ENCODE measurements around the gene PRM1. TPM values are rescaled to one million over a fixed set of nuclear protein-coding genes. Genes with fewer than 3 reads are reported as not detected.

Gene PRM1
- total and polyA plus RNA-seq, 2 of the 13 experiments (the other 11 are each of a cell fraction or from before 2014, with no cell fraction given) = not detected

- peak; percentile 67 for TF ChIP-seq FOXP4 (CRISPR knock-in tag; IDR thresholded peaks at IDR 0.05)
- peak; percentile 71 for TF ChIP-seq SRY (CRISPR knock-in tag; IDR thresholded peaks at IDR 0.05)
Measured at GRCh38 chr16:11257131-11257938, 23.8 kb downstream of the PRM1 start (continued).

- H3K4me2 ChIP-seq (ENCODE audit: low read depth, low read length) = peak overlapping the region; percentile 99
- BruUV-seq (replicated peaks) = no TSS peak
- intact Hi-C loops (cut with micrococcal nuclease; ENCODE audit: unreplicated experiment) (loop anchor here (1.0 to 5.0 kb wide), 5 partner anchors 22 to 116 kb away; no protein-coding TSS in a partner anchor), in situ Hi-C loops (cut with HindIII; ENCODE audit: extremely low pct_ligation_motif_present, low pct_unique_long_range_greater_than_20kb) (loop anchor here (5.0 kb wide), 2 partner anchors 91 to 289 kb away; partner anchors contain the start of gene RMI2)
- DNase-seq (ENCODE audit: low spot score) = no peak
- H3K9me3 ChIP-seq (ENCODE audit: low read length) = no peaks in the 10 kb centered on the region
- H3K36me3 ChIP-seq (replicated peaks in 1 of 2; ENCODE audit: control insufficient read depth in 1 of 2, insufficient read depth in 2 of 2, low read length in 2 of 2) = peaks cover 2 to 8% of the 10 kb centered on the region in 2 experiments; a peak in 4 of 5 replicates
- ATAC-seq = peak; percentile 40
- peak overlapping the region; percentile 87 to 98 (median 95) for H3K4me3 ChIP-seq (replicated peaks in 1 of 3; ENCODE audit: insufficient read depth in 1 of 3, low read depth in 2 of 3, low read length in 3 of 3)
- H4K20me1 ChIP-seq (ENCODE audit: insufficient read depth, low read length) = peaks cover 42% of the 10 kb centered on the region
- peaks cover 81% of the 10 kb centered on the region for H3K4me1 ChIP-seq (ENCODE audit: insufficient read depth, low read length)
- no peak for FAIRE-seq
- H3K79me2 ChIP-seq (ENCODE audit: insufficient read depth, low read length) = peaks cover 28% of the 10 kb centered on the region
- H3K27ac ChIP-seq (ENCODE audit: extremely low read length, insufficient read depth, low read length) = peak overlapping the region; percentile 93
- no peaks in the 10 kb centered on the region; a peak in 2 of 5 replicates for H3K27me3 ChIP-seq (ENCODE audit: control insufficient read depth in 1 of 2, insufficient read depth in 2 of 2, low read length in 2 of 2)
- WGBS (ENCODE audit: low lambda C conversion rate) = 0% methylated on average over 27 of the region's 32 CpGs
- peak overlapping the region; percentile 92 for H3K9ac ChIP-seq (ENCODE audit: insufficient read depth, low read depth, low read length)
- ChIA-PET POLR2A (interaction anchor here (0.6 to 9.0 kb wide), 75 partner anchors 8 to 513 kb away, joined by 3 to 351 read pairs (median 7); partner anchors contain the start of genes CLEC16A, DEXI, NUBP1 and PRM1), CTCF (ENCODE audit: low intra/inter-chr PET ratio, low total read pairs) (interaction anchor here (1.0 to 5.2 kb wide), 4 partner anchors 99 to 292 kb away, joined by 4 to 38 read pairs (median 25); no protein-coding TSS in a partner anchor)
- no peak overlapping the region for H2AFZ ChIP-seq (ENCODE audit: low read length)
- no peak; the same call in 1 of the 2 replicates for TF ChIP-seq ZNF784 (CRISPR knock-in tag; IDR thresholded peaks at IDR 0.05; ENCODE audit: borderline replicate concordance)
- no peak for TF ChIP-seq THYN1 (CRISPR knock-in tag; IDR thresholded peaks at IDR 0.05; ENCODE audit: borderline replicate concordance, low read depth)
- no peak for TF ChIP-seq FOXP1 (IDR thresholded peaks at IDR 0.05)
- no peak for TF ChIP-seq FOXP1 (CRISPR knock-in tag; IDR thresholded peaks at IDR 0.05)
- TF ChIP-seq ZNF879 (CRISPR knock-in tag; IDR thresholded peaks at IDR 0.05) = no peak
- 0 out of 2 replicates have a peak, but pooled peaks have one; percentile 35 for TF ChIP-seq THRA (CRISPR knock-in tag; IDR thresholded peaks at IDR 0.05; ENCODE audit: borderline replicate concordance)
- TF ChIP-seq RFXANK (CRISPR knock-in tag; IDR thresholded peaks at IDR 0.05) = no peak
- no peak; the same call in 1 of the 2 replicates for TF ChIP-seq ZKSCAN5 (CRISPR knock-in tag; IDR thresholded peaks at IDR 0.05)
- no peak for TF ChIP-seq HHEX (CRISPR knock-in tag; IDR thresholded peaks at IDR 0.05)
- TF ChIP-seq PITX1 (CRISPR knock-in tag; IDR thresholded peaks at IDR 0.05) = peak; percentile 25; the same call in 1 of the 2 replicates
- no peak for TF ChIP-seq TAF1 (CRISPR knock-in tag; IDR thresholded peaks at IDR 0.05)
- TF ChIP-seq SRY (CRISPR knock-in tag; IDR thresholded peaks at IDR 0.05) = 0 out of 2 replicates have a peak, but pooled peaks have one; percentile 16
- no peak for TF ChIP-seq ZNF782 (CRISPR knock-in tag; IDR thresholded peaks at IDR 0.05; ENCODE audit: borderline replicate concordance)
- TF ChIP-seq MBD4 (IDR thresholded peaks at IDR 0.05; ENCODE audit: borderline replicate concordance, low read length) = no peak
- TF ChIP-seq SRSF4 (IDR thresholded peaks at IDR 0.05; ENCODE audit: low read depth, low read length, poor library complexity, severe bottlenecking) = no peak
- TF ChIP-seq SAFB2 (CRISPR knock-in tag; IDR thresholded peaks at IDR 0.05; ENCODE audit: borderline replicate concordance, low read depth) = no peak
Measured at GRCh38 chr16:11256661-11257130, 24.4 kb downstream of the PRM1 start.
